Neural cell (in vitro differentiated cells): Measurements from ENCODE around the gene ADAP1. TPM values are rescaled to one million over a fixed set of nuclear protein-coding genes. Genes with fewer than 3 reads are reported as not detected.

Experiments
- H2AFZ ChIP-seq: fragments of 200-600, 300-800 bp; sonication (generic), shearing (Covaris generic); 2 replicates; pipeline ENCODE4 v1.6.0; 2014; ENCODE audit warnings: low read depth, mild to moderate bottlenecking, antibody characterized with exemption, low read length, moderate library complexity
- H3F3A ChIP-seq: fragments of 200-600 bp; shearing (Covaris generic); 2 replicates; pipeline ENCODE4 v1.6.1; 2016; ENCODE audit warnings: mild to moderate bottlenecking, moderate library complexity, mixed read lengths, antibody characterized with exemption, low read length; ENCODE audit not compliant: insufficient read depth, poor library complexity, severe bottlenecking
- H3K27ac ChIP-seq: fragments of 200-600, 300-800 bp; sonication (generic), shearing (Covaris generic); 2 replicates; pipeline ENCODE4 v1.5.1; 2014; ENCODE audit warnings: mild to moderate bottlenecking, low read length, moderate library complexity
- H3K27me3 ChIP-seq: fragments of 300-800, 200-600 bp; sonication (generic), shearing (Covaris generic); 2 replicates; pipeline ENCODE4 v1.6.0; 2014; ENCODE audit warnings: mild to moderate bottlenecking, low read depth, low read length, moderate library complexity; ENCODE audit not compliant: insufficient read depth
- H3K36me3 ChIP-seq: fragments of 300-800, 200-600 bp; sonication (generic), shearing (Covaris generic); 2 replicates; pipeline ENCODE4 v1.5.1; 2014; ENCODE audit warnings: mild to moderate bottlenecking, antibody characterized with exemption, low read length, moderate library complexity; ENCODE audit not compliant: insufficient read depth
- H3K4me2 ChIP-seq: fragments of 300-800, 200-600 bp; sonication (generic), shearing (Covaris generic); 2 replicates; pipeline ENCODE4 v1.6.0; 2014; ENCODE audit warnings: mild to moderate bottlenecking, low read length
- H3K4me3 ChIP-seq: fragments of 300-800, 200-600 bp; sonication (generic), shearing (Covaris generic); 2 replicates; pipeline ENCODE4 v1.5.1; 2014; ENCODE audit warnings: mild to moderate bottlenecking, low read length, moderate library complexity
- H3K79me2 ChIP-seq: fragments of 200-600 bp; shearing (Covaris generic); replicated peaks from 2 replicates; pipeline ENCODE4 v1.6.0; 2014; ENCODE audit warnings: mild to moderate bottlenecking, low read length, moderate library complexity; ENCODE audit not compliant: insufficient read depth
- H3K9ac ChIP-seq: fragments of 300-800, 200-600 bp; sonication (generic), shearing (Covaris generic); 2 replicates; pipeline ENCODE4 v1.6.1; 2016; ENCODE audit warnings: mild to moderate bottlenecking, low read length, mixed read lengths
- H3K9me2 ChIP-seq: fragments of 200-600 bp; shearing (Covaris generic); 2 replicates; pipeline ENCODE4 v1.6.1; 2016; ENCODE audit warnings: mild to moderate bottlenecking, low read length, mixed read lengths; ENCODE audit not compliant: insufficient read depth
- H3K9me3 ChIP-seq: fragments of 200-600, 300-800 bp; sonication (generic), shearing (Covaris generic); 2 replicates; pipeline ENCODE4 v1.6.1; 2016; ENCODE audit warnings: mild to moderate bottlenecking, mixed run types, low read length, moderate library complexity, mixed read lengths
- H4K20me1 ChIP-seq: fragments of 200-600 bp; shearing (Covaris generic); 2 replicates; pipeline ENCODE4 v1.6.1; 2016; ENCODE audit warnings: mild to moderate bottlenecking, mixed run types; ENCODE audit not compliant: insufficient read depth
- CTCF ChIP-seq: fragments of 450-650 bp; IDR thresholded peaks from 2 replicates; pipeline ENCODE4 v1.5.1; 2014; ENCODE audit warnings: antibody characterized with exemption, mild to moderate bottlenecking, moderate library complexity; ENCODE audit not compliant: poor library complexity, severe bottlenecking
- EP300 ChIP-seq: fragments of 450-650 bp; conservative IDR thresholded peaks from 2 replicates; pipeline ENCODE4 v1.6.1; 2014; ENCODE audit warnings: antibody characterized with exemption, mild to moderate bottlenecking, moderate library complexity; ENCODE audit not compliant: poor library complexity, severe bottlenecking
- EZH2 ChIP-seq: fragments of 200-600, 300-800 bp; shearing (Covaris generic), sonication (generic); IDR thresholded peaks from 2 replicates; pipeline ENCODE4 v1.6.1; 2014; ENCODE audit warnings: antibody characterized with exemption, low read length, borderline replicate concordance, mild to moderate bottlenecking; ENCODE audit not compliant: insufficient read depth, poor library complexity, severe bottlenecking
- MXI1 ChIP-seq: fragments of 450-650 bp; conservative IDR thresholded peaks from 2 replicates; pipeline ENCODE4 v1.6.1; 2014; ENCODE audit warnings: antibody characterized with exemption, mild to moderate bottlenecking; ENCODE audit not compliant: poor library complexity, severe bottlenecking
- POLR2AphosphoS5 ChIP-seq: IDR thresholded peaks from 2 replicates; pipeline ENCODE4 v1.6.1; 2012
- RAD21 ChIP-seq: fragments of 450-650 bp; conservative IDR thresholded peaks from 2 replicates; pipeline ENCODE4 v1.6.1; 2014; ENCODE audit warnings: antibody characterized with exemption, mild to moderate bottlenecking, moderate library complexity
- SMC3 ChIP-seq: fragments of 450-650 bp; conservative IDR thresholded peaks from 2 replicates; pipeline ENCODE4 v1.6.1; 2014; ENCODE audit warnings: antibody characterized with exemption, mild to moderate bottlenecking, moderate library complexity; ENCODE audit not compliant: poor library complexity
- TAF1 ChIP-seq: IDR thresholded peaks from 2 replicates; pipeline ENCODE4 v1.6.1; 2012; ENCODE audit warnings: low read depth
- polyA plus RNA-seq: library from polyadenylated mRNA; depleted of rRNA; stranded (reverse); fragments of >200 nt; gene quantifications from 2 replicates; pipeline ENCODE4 v1.2.3, GENCODE V29; 2014
- TF ChIP-seq, protein P1 (sequence below): IDR thresholded peaks from 2 replicates; pipeline ENCODE4 v1.6.1; 2012; ENCODE audit warnings: borderline replicate concordance

Gene ADAP1
- polyA plus RNA-seq, 1 donor from 2014 or later, result 76.8 TPM

- no peak overlapping the region for H3K4me2 ChIP-seq
- H3K9ac ChIP-seq, result no peak overlapping the region
- no peaks in the 10 kb centered on the region for H3K27me3 ChIP-seq
- no peak for TF ChIP-seq POLR2AphosphoS5
- TF ChIP-seq, protein P1, sequence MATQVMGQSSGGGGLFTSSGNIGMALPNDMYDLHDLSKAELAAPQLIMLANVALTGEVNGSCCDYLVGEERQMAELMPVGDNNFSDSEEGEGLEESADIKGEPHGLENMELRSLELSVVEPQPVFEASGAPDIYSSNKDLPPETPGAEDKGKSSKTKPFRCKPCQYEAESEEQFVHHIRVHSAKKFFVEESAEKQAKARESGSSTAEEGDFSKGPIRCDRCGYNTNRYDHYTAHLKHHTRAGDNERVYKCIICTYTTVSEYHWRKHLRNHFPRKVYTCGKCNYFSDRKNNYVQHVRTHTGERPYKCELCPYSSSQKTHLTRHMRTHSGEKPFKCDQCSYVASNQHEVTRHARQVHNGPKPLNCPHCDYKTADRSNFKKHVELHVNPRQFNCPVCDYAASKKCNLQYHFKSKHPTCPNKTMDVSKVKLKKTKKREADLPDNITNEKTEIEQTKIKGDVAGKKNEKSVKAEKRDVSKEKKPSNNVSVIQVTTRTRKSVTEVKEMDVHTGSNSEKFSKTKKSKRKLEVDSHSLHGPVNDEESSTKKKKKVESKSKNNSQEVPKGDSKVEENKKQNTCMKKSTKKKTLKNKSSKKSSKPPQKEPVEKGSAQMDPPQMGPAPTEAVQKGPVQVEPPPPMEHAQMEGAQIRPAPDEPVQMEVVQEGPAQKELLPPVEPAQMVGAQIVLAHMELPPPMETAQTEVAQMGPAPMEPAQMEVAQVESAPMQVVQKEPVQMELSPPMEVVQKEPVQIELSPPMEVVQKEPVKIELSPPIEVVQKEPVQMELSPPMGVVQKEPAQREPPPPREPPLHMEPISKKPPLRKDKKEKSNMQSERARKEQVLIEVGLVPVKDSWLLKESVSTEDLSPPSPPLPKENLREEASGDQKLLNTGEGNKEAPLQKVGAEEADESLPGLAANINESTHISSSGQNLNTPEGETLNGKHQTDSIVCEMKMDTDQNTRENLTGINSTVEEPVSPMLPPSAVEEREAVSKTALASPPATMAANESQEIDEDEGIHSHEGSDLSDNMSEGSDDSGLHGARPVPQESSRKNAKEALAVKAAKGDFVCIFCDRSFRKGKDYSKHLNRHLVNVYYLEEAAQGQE, result no peak
- no peak for TF ChIP-seq MXI1
- no peak for TF ChIP-seq TAF1
- TF ChIP-seq EP300, result no peak
- no peak for TF ChIP-seq SMC3
- no peak for TF ChIP-seq RAD21
- no peak for TF ChIP-seq EZH2
- TF ChIP-seq CTCF, result no peak
- H3F3A ChIP-seq, result no peaks in the 10 kb centered on the region
- H2AFZ ChIP-seq, result no peak overlapping the region
- no peaks in the 10 kb centered on the region for H3K79me2 ChIP-seq
- no peak overlapping the region for H3K27ac ChIP-seq
- H3K9me2 ChIP-seq, result no peaks in the 10 kb centered on the region
- H3K4me3 ChIP-seq, result no peak overlapping the region
- no peaks in the 10 kb centered on the region for H4K20me1 ChIP-seq
- H3K9me3 ChIP-seq, result no peaks in the 10 kb centered on the region
- H3K36me3 ChIP-seq, result no peaks in the 10 kb centered on the region
These were observed 41.1 kb upstream of the ADAP1 start for GRCh38 chr7:995571-995970.

DNA sequence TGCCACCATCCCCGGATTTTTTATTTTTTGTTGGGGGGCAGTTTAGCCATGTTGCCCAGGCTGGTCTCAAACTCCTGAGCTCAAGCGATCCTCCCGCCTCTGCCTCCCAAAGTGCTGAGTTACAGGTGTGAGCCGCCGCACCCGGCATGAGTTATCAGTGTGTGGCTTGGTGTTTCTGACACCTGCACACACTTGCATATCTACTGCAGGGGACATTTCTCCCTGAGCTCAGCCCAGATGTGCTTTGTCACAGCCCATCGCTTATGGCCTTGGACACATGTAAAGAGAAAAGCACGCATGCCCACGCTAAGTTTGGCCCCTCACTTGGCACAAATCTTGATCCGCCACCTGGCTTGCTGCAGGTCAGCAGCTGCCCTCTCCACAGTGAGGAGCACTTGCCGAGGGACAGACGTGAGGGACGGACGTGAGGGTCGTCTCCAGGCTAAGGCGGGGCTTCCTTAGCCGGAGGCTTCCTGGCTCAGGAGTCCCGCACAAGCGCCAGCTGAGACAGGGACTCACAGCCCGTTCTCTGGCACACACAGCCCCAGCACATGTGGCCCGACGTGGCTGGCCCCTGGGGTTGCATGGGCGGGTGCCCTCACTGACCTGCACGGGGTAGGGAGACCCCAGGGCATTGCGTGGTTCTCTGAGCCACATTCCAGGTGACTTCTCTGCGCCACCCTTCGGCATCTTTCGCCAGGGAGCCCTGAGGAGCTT, 40.3 kb upstream of the ADAP1 start:
- H3K27ac ChIP-seq, result no peak overlapping the region
- no peak overlapping the region for H3K4me3 ChIP-seq
- no peak overlapping the region for H3K9ac ChIP-seq
- H3K9me3 ChIP-seq, result no peaks in the 10 kb centered on the region
- no peak overlapping the region for H2AFZ ChIP-seq
- no peaks in the 10 kb centered on the region for H3K36me3 ChIP-seq
- H4K20me1 ChIP-seq, result no peaks in the 10 kb centered on the region
- TF ChIP-seq SMC3 (no peak), POLR2AphosphoS5 (no peak), EZH2 (no peak), TAF1 (no peak), RAD21 (no peak), EP300 (no peak), MXI1 (no peak), CTCF (no peak)
- TF ChIP-seq, protein P1, result no peak
- no peak overlapping the region for H3K4me2 ChIP-seq
- H3K27me3 ChIP-seq, result no peaks in the 10 kb centered on the region
- no peaks in the 10 kb centered on the region for H3F3A ChIP-seq
- H3K9me2 ChIP-seq, result no peaks in the 10 kb centered on the region
- H3K79me2 ChIP-seq, result no peaks in the 10 kb centered on the region
